Activated CD4-positive, alpha-beta T cell treated with anti-CD3 and anti-CD28 coated beads, Interleukin-2, amount 10 ng/mL, durations not matched to agents 24 days and 14 days (primary cell): ENCODE results near the gene ARPIN. TPM values are rescaled to one million over a fixed set of nuclear protein-coding genes. Genes with fewer than 3 reads are reported as not detected.
"Not testable (repeated sequence)": the region's sequence is repeated elsewhere in the genome, so short reads cannot be mapped to it uniquely, and the experiment has no call there.

Source experiments
- DNase-seq: peaks from one replicate; pipeline ENCODE4 v3.0.0; 2022
- H3K27ac Mint-ChIP-seq: one replicate; pipeline ENCODE4 v1.8.0; 2022; ENCODE audit warnings: mild to moderate bottlenecking, mixed read lengths
- H3K27me3 Mint-ChIP-seq: one replicate; pipeline ENCODE4 v1.8.0; 2022; ENCODE audit warnings: mixed read lengths
- H3K36me3 Mint-ChIP-seq: one replicate; pipeline ENCODE4 v1.8.0; 2022; ENCODE audit warnings: low read depth, mild to moderate bottlenecking, mixed read lengths
- H3K4me1 Mint-ChIP-seq: one replicate; pipeline ENCODE4 v1.8.0; 2021; ENCODE audit warnings: mixed read lengths
- H3K4me3 Mint-ChIP-seq: one replicate; pipeline ENCODE4 v1.8.0; 2022; ENCODE audit warnings: mild to moderate bottlenecking, moderate library complexity, mixed read lengths
- H3K9me3 Mint-ChIP-seq: one replicate; pipeline ENCODE4 v1.8.0; 2021; ENCODE audit warnings: mixed read lengths
- intact Hi-C: fragments of 100-400 bp; cut with micrococcal nuclease; formaldehyde crosslinking; loops from one replicate; pipeline ENCODE4 v1.15.1; 2023
- total RNA-seq: library from RNA; stranded (reverse); gene quantifications from 2 replicates; pipeline ENCODE4 v1.2.3, GENCODE V29; 2022

Gene ARPIN
- total RNA-seq, 1 donor from 2014 or later = not detected

DNA sequence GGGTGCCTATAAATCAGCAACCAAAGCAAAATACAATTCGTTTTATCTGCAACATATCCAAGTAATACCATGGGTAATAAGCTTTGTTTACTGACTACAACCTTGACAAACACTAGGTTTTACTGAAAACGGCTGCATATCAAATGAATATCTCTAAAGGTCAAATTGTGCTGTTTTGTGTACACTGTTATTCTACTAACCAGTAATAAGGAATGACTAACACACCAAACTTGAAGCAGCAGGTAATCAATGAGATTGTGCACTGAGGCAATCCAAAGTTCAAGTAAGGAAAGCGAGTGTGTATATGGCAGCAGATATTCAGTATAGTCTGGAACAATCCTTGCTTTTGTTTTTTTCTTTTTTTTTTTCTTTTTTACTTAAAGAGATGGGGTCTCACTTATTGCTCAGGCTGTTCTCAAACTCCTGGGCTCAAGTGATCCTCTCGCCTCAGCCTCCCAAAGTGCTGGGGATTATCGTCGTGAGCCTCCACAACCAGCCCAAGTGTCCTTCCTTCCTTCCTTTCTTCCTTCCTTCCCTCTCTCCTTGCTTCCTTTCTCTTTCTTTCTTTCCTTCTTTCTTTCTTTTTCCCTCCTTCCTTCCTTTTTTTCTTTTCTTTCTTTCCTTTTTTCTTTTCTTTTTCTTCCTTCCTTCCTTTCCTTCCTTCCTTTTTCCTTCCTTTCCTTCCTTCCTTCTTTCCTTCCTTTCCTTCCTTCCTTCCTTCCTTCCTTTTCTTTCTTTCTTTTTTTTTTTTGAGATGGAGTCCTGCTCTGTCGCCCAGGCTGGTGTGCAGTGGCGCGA, 53.9 kb downstream of the ARPIN start:
- no peak for DNase-seq
- peaks cover 17% of the 10 kb centered on the region for H3K36me3 Mint-ChIP-seq
- H3K9me3 Mint-ChIP-seq = no peaks in the 10 kb centered on the region
- no peak overlapping the region for H3K27ac Mint-ChIP-seq
- H3K4me1 Mint-ChIP-seq = peaks cover 8% of the 10 kb centered on the region
- H3K27me3 Mint-ChIP-seq = no peaks in the 10 kb centered on the region
- intact Hi-C loops = no loop called here
- no peak overlapping the region for H3K4me3 Mint-ChIP-seq

DNA sequence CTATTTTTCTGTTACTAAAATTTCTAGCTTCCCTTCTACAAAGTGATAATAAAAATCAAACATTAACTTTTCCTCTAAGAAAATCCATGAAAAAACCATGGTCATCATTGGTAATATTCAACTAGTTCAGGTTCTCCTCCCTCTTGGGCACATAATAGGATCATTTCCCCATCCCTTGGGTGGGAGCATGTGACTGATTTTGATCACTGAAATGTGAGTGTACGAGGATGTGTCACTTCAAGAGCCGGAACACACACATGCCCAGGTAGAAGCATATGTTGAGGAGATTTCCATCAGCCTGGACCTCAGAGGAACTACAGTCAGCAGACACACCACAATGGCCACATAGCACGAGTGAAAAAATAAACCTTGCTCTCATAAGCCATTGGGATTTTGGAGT, 55.1 kb downstream of the ARPIN start:
- H3K9me3 Mint-ChIP-seq = no peaks in the 10 kb centered on the region
- H3K36me3 Mint-ChIP-seq = peaks cover 19% of the 10 kb centered on the region
- no peak for DNase-seq
- intact Hi-C loops = no loop called here
- H3K4me1 Mint-ChIP-seq = peaks cover 8% of the 10 kb centered on the region
- H3K4me3 Mint-ChIP-seq = no peak overlapping the region
- no peaks in the 10 kb centered on the region for H3K27me3 Mint-ChIP-seq
- H3K27ac Mint-ChIP-seq = no peak overlapping the region

DNA sequence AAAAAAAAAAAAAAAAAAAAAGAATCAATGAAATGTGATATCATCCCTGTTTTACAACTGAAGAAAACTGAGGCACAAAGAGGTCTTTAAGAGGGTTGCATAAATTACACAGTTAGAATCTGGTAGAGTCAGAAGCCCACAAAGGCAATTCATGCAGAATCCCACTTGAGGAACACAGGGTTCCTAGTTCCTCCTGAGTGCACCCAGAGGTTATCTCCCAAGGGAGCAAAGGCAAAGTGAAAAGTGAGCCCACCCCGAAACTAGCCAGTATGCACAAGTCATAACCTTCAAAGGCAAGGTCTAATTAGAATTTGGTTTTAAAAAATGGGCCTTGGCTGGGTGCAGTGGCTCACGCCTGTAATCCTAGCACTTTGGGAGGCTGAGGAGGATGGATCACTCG, 56.8 kb downstream of the ARPIN start:
- Mint-ChIP-seq H3K4me1 (peaks cover 9% of the 10 kb centered on the region), H3K4me3 (no peak overlapping the region), H3K36me3 (peaks cover 23% of the 10 kb centered on the region), H3K9me3 (no peaks in the 10 kb centered on the region), H3K27ac (no peak overlapping the region), H3K27me3 (no peaks in the 10 kb centered on the region)
- intact Hi-C loops = no loop called here
- no peak for DNase-seq

DNA sequence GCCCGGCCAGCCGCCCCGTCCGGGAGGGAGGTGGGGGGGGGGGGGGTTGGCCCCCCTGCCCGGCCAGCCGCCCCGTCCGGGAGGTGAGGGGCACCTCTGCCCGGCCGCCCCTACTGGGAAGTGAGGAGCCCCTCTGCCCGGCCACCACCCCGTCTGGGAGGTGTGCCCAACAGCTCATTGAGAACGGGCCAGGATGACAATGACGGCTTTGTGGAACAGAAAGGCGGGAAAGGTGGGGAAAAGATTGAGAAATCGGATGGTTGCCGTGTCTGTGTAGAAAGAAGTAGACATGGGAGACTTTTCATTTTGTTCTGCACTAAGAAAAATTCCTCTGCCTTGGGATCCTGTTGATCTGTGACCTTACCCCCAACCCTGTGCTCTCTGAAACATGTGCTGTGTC, 57.9 kb downstream of the ARPIN start:
- DNase-seq, H3K4me1 Mint-ChIP-seq, H3K27ac Mint-ChIP-seq, H3K9me3 Mint-ChIP-seq, intact Hi-C loops, H3K27me3 Mint-ChIP-seq, H3K4me3 Mint-ChIP-seq: not testable (repeated sequence)
- H3K36me3 Mint-ChIP-seq = peaks cover 20% of the 10 kb centered on the region

GRCh38 chr15:89852342-89852995, 60.3 kb downstream of the ARPIN start:
- no peaks in the 10 kb centered on the region for H3K9me3 Mint-ChIP-seq
- peaks cover 2% of the 10 kb centered on the region for H3K4me1 Mint-ChIP-seq
- H3K4me3 Mint-ChIP-seq = no peak overlapping the region
- H3K36me3 Mint-ChIP-seq = peaks cover 21% of the 10 kb centered on the region
- no peak overlapping the region for H3K27ac Mint-ChIP-seq
- DNase-seq = no peak
- H3K27me3 Mint-ChIP-seq = no peaks in the 10 kb centered on the region
- intact Hi-C loops = no loop called here

- Mint-ChIP-seq H3K27me3 (no peaks in the 10 kb centered on the region), H3K36me3 (peaks cover 19% of the 10 kb centered on the region), H3K27ac (no peak overlapping the region), H3K4me1 (peaks cover 2% of the 10 kb centered on the region), H3K4me3 (no peak overlapping the region), H3K9me3 (no peaks in the 10 kb centered on the region)
- DNase-seq = no peak
- intact Hi-C loops = no loop called here
These were observed 60.9 kb downstream of the ARPIN start for GRCh38 chr15:89851673-89852341.

- DNase-seq = no peak
- Mint-ChIP-seq H3K9me3 (no peaks in the 10 kb centered on the region), H3K4me3 (no peak overlapping the region), H3K27me3 (no peaks in the 10 kb centered on the region), H3K27ac (no peak overlapping the region), H3K36me3 (peaks cover 15% of the 10 kb centered on the region), H3K4me1 (peaks cover 8% of the 10 kb centered on the region)
- intact Hi-C loops = no loop called here
These were observed 63.8 kb downstream of the ARPIN start for GRCh38 chr15:89848970-89849292.

DNA sequence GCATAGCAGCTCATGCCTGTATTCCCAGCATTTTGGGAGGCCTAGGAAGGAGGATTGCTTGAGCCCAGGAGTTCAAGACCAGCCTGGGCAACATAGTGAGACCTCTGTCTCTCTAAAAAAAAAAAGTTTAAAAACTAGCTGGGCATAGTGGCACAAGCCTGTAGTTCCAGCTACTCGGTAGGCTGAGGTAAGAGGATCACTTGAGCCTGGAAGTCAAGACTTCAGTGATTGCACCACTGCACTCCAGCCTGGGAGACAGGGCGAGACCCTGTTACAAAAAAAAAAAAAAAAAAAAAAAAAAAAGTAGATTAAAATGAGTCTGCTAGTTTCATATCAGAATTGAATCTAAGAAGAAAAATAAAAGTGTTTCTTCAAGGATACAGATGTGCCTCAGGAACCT, 65.7 kb downstream of the ARPIN start:
- H3K4me3 Mint-ChIP-seq = no peak overlapping the region
- DNase-seq = no peak
- no peak overlapping the region for H3K27ac Mint-ChIP-seq
- H3K27me3 Mint-ChIP-seq = no peaks in the 10 kb centered on the region
- H3K9me3 Mint-ChIP-seq = no peaks in the 10 kb centered on the region
- H3K36me3 Mint-ChIP-seq = peaks cover 11% of the 10 kb centered on the region
- intact Hi-C loops = no loop called here
- H3K4me1 Mint-ChIP-seq = peaks cover 10% of the 10 kb centered on the region

DNA sequence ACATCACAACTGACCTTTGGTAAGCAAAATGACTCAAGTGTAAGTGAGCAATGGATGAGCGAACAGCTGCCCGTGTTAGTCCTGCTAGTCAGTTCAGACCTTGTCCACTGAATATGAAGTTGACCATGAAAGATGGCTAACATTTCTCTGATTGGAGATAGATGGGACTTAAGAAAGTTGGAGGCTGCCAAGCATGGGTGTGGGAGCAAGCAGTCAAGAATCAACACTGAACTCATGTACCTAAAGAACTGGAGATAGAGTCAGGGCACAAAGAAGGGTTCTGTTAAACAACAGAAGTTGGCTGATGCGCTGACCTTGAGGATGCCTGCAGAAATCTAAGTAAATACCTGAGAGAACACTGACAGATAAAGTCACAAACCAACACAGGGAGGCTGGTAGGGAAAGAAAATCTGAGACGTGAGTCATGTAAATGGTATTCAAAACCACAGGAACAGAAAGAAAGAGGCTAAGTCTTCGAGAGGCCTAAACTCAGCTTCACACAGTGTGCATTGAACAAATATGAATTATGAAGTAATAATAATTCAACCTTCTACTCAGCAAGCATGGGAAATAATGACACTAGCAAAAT, 67.4 kb downstream of the ARPIN start:
- Mint-ChIP-seq H3K27ac (no peak overlapping the region), H3K9me3 (no peaks in the 10 kb centered on the region), H3K4me1 (peaks cover 11% of the 10 kb centered on the region), H3K4me3 (no peak overlapping the region), H3K27me3 (no peaks in the 10 kb centered on the region), H3K36me3 (peaks cover 9% of the 10 kb centered on the region)
- DNase-seq = no peak
- intact Hi-C loops = no loop called here

Other genes with a start within 250 kb of the ARPIN start
- 0.14 TPM in 1 of 2 replicates, not detected in the other for gene PLIN1, start 233.6 kb downstream of the ARPIN start, total RNA-seq
- gene PEX11A, start 222.2 kb downstream of the ARPIN start, total RNA-seq = 1.6 and 2.1 TPM in 2 replicates
- gene WDR93, start 222.1 kb downstream of the ARPIN start, total RNA-seq = not detected in 2 replicates
- gene MESP1, start 161.7 kb downstream of the ARPIN start, total RNA-seq = 5.6 and 7.3 TPM in 2 replicates
- 0.24 TPM in 1 of 2 replicates, not detected in the other for gene MESP2, start 136.6 kb downstream of the ARPIN start, total RNA-seq
- gene ANPEP, start 98.1 kb downstream of the ARPIN start, total RNA-seq = 0.80 and 0.89 TPM in 2 replicates
- gene AP3S2, start 19.0 kb downstream of the ARPIN start, total RNA-seq = 20.3 and 20.6 TPM in 2 replicates
- gene ZNF710, start 88.4 kb upstream of the ARPIN start, total RNA-seq = 28.3 and 29.3 TPM in 2 replicates
- 111 and 119 TPM in 2 replicates for gene IDH2, start 189.5 kb upstream of the ARPIN start, total RNA-seq